ENCODE measurements around the gene KMT2E. TPM values are rescaled to one million over a fixed set of nuclear protein-coding genes. Genes with fewer than 3 reads are reported as not detected.

Gene KMT2E
- total RNA-seq, 1 experiment from 2014 or later: 63.1 TPM

- Mint-ChIP-seq H3K27me3 (ENCODE audit: insufficient read depth, unreplicated experiment) (no peaks in the 10 kb centered on the region), H3K4me1 (ENCODE audit: low read depth, unreplicated experiment) (peaks cover 35% of the 10 kb centered on the region), H3K4me3 (ENCODE audit: unreplicated experiment) (peak overlapping the region; percentile 64), H3K9me3 (ENCODE audit: unreplicated experiment) (no peaks in the 10 kb centered on the region), H3K36me3 (ENCODE audit: insufficient read depth, unreplicated experiment) (peaks cover 86% of the 10 kb centered on the region), H3K27ac (ENCODE audit: unreplicated experiment) (peak overlapping the region; percentile 64)
- intact Hi-C loops (cut with micrococcal nuclease; ENCODE audit: unreplicated experiment): loop anchor here (1.0 kb wide), 2 partner anchors 17 to 22 kb away; no protein-coding TSS in a partner anchor
- Histone ChIP-seq H3K9me3 (no peaks in the 10 kb centered on the region), H3K36me3 (ENCODE audit: control insufficient read depth, insufficient read depth, low read length) (no peaks in the 10 kb centered on the region; the same call in 1 of the 2 replicates), H3K4me1 (peaks cover 76% of the 10 kb centered on the region), H3K4me3 (ENCODE audit: low read depth, low read length) (no peak overlapping the region), H3K27me3 (replicated peaks; ENCODE audit: control insufficient read depth, insufficient read depth, low read length) (no peaks in the 10 kb centered on the region)
- no peak for TF ChIP-seq CTCF (IDR thresholded peaks at IDR 0.05; ENCODE audit: insufficient read depth in 1 of 2, low read depth in 1 of 2, low read length in 1 of 2, severe bottlenecking in 1 of 2, unreplicated experiment in 1 of 2)
- no TSS peak for BruUV-seq (replicated peaks)
- DNase-seq: peak; percentile 80 to 90
- CTCF ChIA-PET: interaction anchor here (0.7 to 2.5 kb wide), 4 partner anchors 13 to 27 kb away, joined by 6 to 11 read pairs (median 10); no protein-coding TSS in a partner anchor
- POLR2A ChIA-PET: interaction anchor here (0.6 to 3.1 kb wide), 6 partner anchors 8 to 80 kb away, joined by 3 to 20 read pairs (median 4); no protein-coding TSS in a partner anchor
These were observed 7.5 kb upstream of the KMT2E start for GRCh38 chr7:105006367-105007136.

- Mint-ChIP-seq H3K36me3 (ENCODE audit: insufficient read depth, unreplicated experiment) (peaks cover 85% of the 10 kb centered on the region), H3K27me3 (ENCODE audit: insufficient read depth, unreplicated experiment) (no peaks in the 10 kb centered on the region), H3K9me3 (ENCODE audit: unreplicated experiment) (no peaks in the 10 kb centered on the region), H3K27ac (ENCODE audit: unreplicated experiment) (peak overlapping the region; percentile 64), H3K4me3 (ENCODE audit: unreplicated experiment) (no peak overlapping the region), H3K4me1 (ENCODE audit: low read depth, unreplicated experiment) (peaks cover 35% of the 10 kb centered on the region)
- no TSS peak for BruUV-seq (replicated peaks)
- H3K4me3 ChIP-seq (ENCODE audit: low read depth, low read length): no peak overlapping the region
- no peaks in the 10 kb centered on the region for H3K27me3 ChIP-seq (replicated peaks; ENCODE audit: control insufficient read depth, insufficient read depth, low read length)
- ChIA-PET CTCF (interaction anchor here (1.4 to 2.5 kb wide), 3 partner anchors 23 to 28 kb away, joined by 9 to 11 read pairs (median 10); no protein-coding TSS in a partner anchor), POLR2A (interaction anchor here (0.6 to 3.1 kb wide), 4 partner anchors 9 to 33 kb away, joined by 3 to 20 read pairs (median 4); no protein-coding TSS in a partner anchor)
- intact Hi-C loops (cut with micrococcal nuclease; ENCODE audit: unreplicated experiment): no loop called here
- H3K4me1 ChIP-seq: peaks cover 76% of the 10 kb centered on the region
- TF ChIP-seq CTCF (IDR thresholded peaks at IDR 0.05; ENCODE audit: insufficient read depth in 1 of 2, low read depth in 1 of 2, low read length in 1 of 2, severe bottlenecking in 1 of 2, unreplicated experiment in 1 of 2): no peak
- no peak for DNase-seq
- H3K9me3 ChIP-seq: no peaks in the 10 kb centered on the region
- H3K36me3 ChIP-seq (ENCODE audit: control insufficient read depth, insufficient read depth, low read length): no peaks in the 10 kb centered on the region; the same call in 1 of the 2 replicates
These were observed 6.7 kb upstream of the KMT2E start for GRCh38 chr7:105007298-105007697.

GRCh38 chr7:105009667-105010503 is 4.1 kb upstream of the KMT2E start:
- intact Hi-C loops (cut with micrococcal nuclease; ENCODE audit: unreplicated experiment): no loop called here
- Mint-ChIP-seq H3K27ac (ENCODE audit: unreplicated experiment) (peak overlapping the region; percentile 100), H3K36me3 (ENCODE audit: insufficient read depth, unreplicated experiment) (peaks cover 94% of the 10 kb centered on the region), H3K9me3 (ENCODE audit: unreplicated experiment) (no peaks in the 10 kb centered on the region), H3K27me3 (ENCODE audit: insufficient read depth, unreplicated experiment) (no peaks in the 10 kb centered on the region), H3K4me1 (ENCODE audit: low read depth, unreplicated experiment) (peaks cover 25% of the 10 kb centered on the region), H3K4me3 (ENCODE audit: unreplicated experiment) (peak overlapping the region; percentile 88)
- TF ChIP-seq CTCF (IDR thresholded peaks at IDR 0.05; ENCODE audit: insufficient read depth in 1 of 2, low read depth in 1 of 2, low read length in 1 of 2, severe bottlenecking in 1 of 2, unreplicated experiment in 1 of 2): no peak
- Histone ChIP-seq H3K27me3 (replicated peaks; ENCODE audit: control insufficient read depth, insufficient read depth, low read length) (no peaks in the 10 kb centered on the region), H3K4me1 (peaks cover 54% of the 10 kb centered on the region), H3K36me3 (ENCODE audit: control insufficient read depth, insufficient read depth, low read length) (no peaks in the 10 kb centered on the region; the same call in 1 of the 2 replicates), H3K4me3 (ENCODE audit: low read depth, low read length) (peak overlapping the region; percentile 6; the same call in 1 of the 2 replicates), H3K9me3 (no peaks in the 10 kb centered on the region)
- ChIA-PET CTCF (interaction anchor here (1.1 kb wide), 1 partner anchor 27 kb away, joined by 5 read pairs; no protein-coding TSS in a partner anchor), POLR2A (interaction anchor here (0.7 to 2.0 kb wide), 2 partner anchors 25 to 26 kb away, joined by 3 to 8 read pairs; no protein-coding TSS in a partner anchor)
- no TSS peak for BruUV-seq (replicated peaks)
- DNase-seq: no peak

Measured in Caco-2 (cell line).